Measurements from ENCODE around the gene C1orf232. TPM values are rescaled to one million over a fixed set of nuclear protein-coding genes. Genes with fewer than 3 reads are reported as not detected.

Gene C1orf232
- total RNA-seq, 4 donors from 2014 or later = not detected

- intact Hi-C loops (cut with DNase I; ENCODE audit: low total_unique reads) = no loop called here
- Histone ChIP-seq H3K4me3 (no peak overlapping the region), H3K36me3 (no peaks in the 10 kb centered on the region), H3K27me3 (no peaks in the 10 kb centered on the region), H3K4me1 (no peaks in the 10 kb centered on the region), H3K27ac (no peak overlapping the region), H3K9me3 (no peaks in the 10 kb centered on the region)
- TF ChIP-seq CTCF (IDR thresholded peaks at IDR 0.05) (no peak), POLR2A (IDR thresholded peaks at IDR 0.05) (no peak)
- DNase-seq = no peak
Measured at GRCh38 chr1:26191739-26192138, 23.0 kb upstream of the C1orf232 start.

- Histone ChIP-seq H3K4me3 (no peak within 1 kb of the TSS), H3K27me3 (no peaks in the 10 kb centered on the region), H3K4me1 (no peaks in the 10 kb centered on the region), H3K27ac (no peak within 1 kb of the TSS), H3K36me3 (no peaks in the 10 kb centered on the region), H3K9me3 (no peaks in the 10 kb centered on the region)
- no peak for TF ChIP-seq CTCF (IDR thresholded peaks at IDR 0.05)
- no peak for TF ChIP-seq POLR2A (IDR thresholded peaks at IDR 0.05)
- intact Hi-C loops (cut with DNase I; ENCODE audit: low total_unique reads) = no loop called here
- DNase-seq = no peak
Measured at GRCh38 chr1:26190373-26190987, 21.7 kb upstream of the C1orf232 start, which contains the start of gene CATSPER4. Gene CATSPER4, plus strand, starts transcription at chr1:26190602. Its CDS starts 26 bp downstream, at chr1:26190628.

GRCh38 chr1:26189751-26190275 is 21.1 kb upstream of the C1orf232 start:
- no peak for TF ChIP-seq CTCF (IDR thresholded peaks at IDR 0.05)
- no peak for TF ChIP-seq POLR2A (IDR thresholded peaks at IDR 0.05)
- H3K27me3 ChIP-seq = no peaks in the 10 kb centered on the region
- intact Hi-C loops (cut with DNase I; ENCODE audit: low total_unique reads) = no loop called here
- H3K4me1 ChIP-seq = no peaks in the 10 kb centered on the region
- H3K27ac ChIP-seq = no peak overlapping the region
- no peak overlapping the region for H3K4me3 ChIP-seq
- no peak for DNase-seq
- H3K9me3 ChIP-seq = no peaks in the 10 kb centered on the region
- H3K36me3 ChIP-seq = no peaks in the 10 kb centered on the region

- intact Hi-C loops (cut with DNase I; ENCODE audit: low total_unique reads) = no loop called here
- TF ChIP-seq POLR2A (IDR thresholded peaks at IDR 0.05) = no peak
- TF ChIP-seq CTCF (IDR thresholded peaks at IDR 0.05) = no peak
Measured at GRCh38 chr1:26189331-26189730, 20.6 kb upstream of the C1orf232 start.

GRCh38 chr1:26188477-26188876 is 19.7 kb upstream of the C1orf232 start:
- Histone ChIP-seq H3K27ac (no peak overlapping the region), H3K27me3 (no peaks in the 10 kb centered on the region), H3K4me1 (no peaks in the 10 kb centered on the region), H3K4me3 (no peak overlapping the region), H3K36me3 (no peaks in the 10 kb centered on the region), H3K9me3 (no peaks in the 10 kb centered on the region)
- no peak for DNase-seq
- TF ChIP-seq POLR2A (IDR thresholded peaks at IDR 0.05) = no peak
- no peak for TF ChIP-seq CTCF (IDR thresholded peaks at IDR 0.05)
- intact Hi-C loops (cut with DNase I; ENCODE audit: low total_unique reads) = no loop called here

More at GRCh38 chr1:26189331-26189730, 20.6 kb upstream of the C1orf232 start:
- Histone ChIP-seq H3K27ac (no peak overlapping the region), H3K9me3 (no peaks in the 10 kb centered on the region), H3K27me3 (no peaks in the 10 kb centered on the region), H3K4me1 (no peaks in the 10 kb centered on the region), H3K36me3 (no peaks in the 10 kb centered on the region), H3K4me3 (no peak overlapping the region)
- no peak for DNase-seq

Data from uterus (tissue), 4 donors.